OCI-LY3 (cell line): ENCODE measurements around the gene TEDC2.

Experiments used
- H2AFZ ChIP-seq: fragments of 200-600, 300-600 bp; shearing (Covaris generic); 2 replicates; pipeline ENCODE4 v1.6.0; 2014; ENCODE audit warnings: antibody characterized with exemption, low read depth, low read length
- H3K27ac ChIP-seq: fragments of 200-600, 300-600 bp; sonication (generic); 2 replicates; pipeline ENCODE4 v1.5.1; 2014; ENCODE audit warnings: mild to moderate bottlenecking, low read length, moderate library complexity, mixed read lengths
- H3K27me3 ChIP-seq: fragments of 200-600, 300-600 bp; sonication (generic); 2 replicates; pipeline ENCODE4 v1.6.1; 2014; ENCODE audit warnings: low read depth, low read length, mixed read lengths
- H3K36me3 ChIP-seq: fragments of 200-600, 300-600 bp; sonication (generic); replicated peaks from 2 replicates; pipeline ENCODE3; 2014; ENCODE audit warnings: low read depth, low read length, mixed read lengths
- H3K4me1 ChIP-seq: fragments of 300-600, 200-600 bp; sonication (generic); 2 replicates; pipeline ENCODE4 v1.6.1; 2014; ENCODE audit warnings: low read length, mixed read lengths
- H3K4me2 ChIP-seq: fragments of 200-600, 300-600 bp; sonication (generic); 2 replicates; pipeline ENCODE4 v1.6.1; 2014; ENCODE audit warnings: low read length, mixed read lengths
- H3K4me3 ChIP-seq: fragments of 300-600, 200-600 bp; sonication (generic); 2 replicates; pipeline ENCODE4 v1.5.1; 2014; ENCODE audit warnings: antibody characterized with exemption, mild to moderate bottlenecking, low read length, moderate library complexity
- H3K79me2 ChIP-seq: fragments of 300-600, 200-600 bp; shearing (Covaris generic); 2 replicates; pipeline ENCODE4 v1.6.1; 2014; ENCODE audit warnings: mild to moderate bottlenecking, low read length, mixed read lengths
- H3K9ac ChIP-seq: fragments of 300-600, 200-600 bp; shearing (Covaris generic); 2 replicates; pipeline ENCODE4 v1.6.0; 2014; ENCODE audit warnings: mild to moderate bottlenecking, low read length, moderate library complexity
- H3K9me3 ChIP-seq: fragments of 200-600, 300-600 bp; shearing (Covaris generic); 2 replicates; pipeline ENCODE4 v1.6.1; 2014; ENCODE audit warnings: low read length, mixed read lengths; ENCODE audit not compliant: insufficient read depth
- H4K20me1 ChIP-seq: fragments of 200-600, 300-600 bp; sonication (generic); 2 replicates; pipeline ENCODE4 v1.6.1; 2016; ENCODE audit warnings: low read length, mixed read lengths; ENCODE audit not compliant: insufficient read depth
- CTCF ChIP-seq: fragments of 200-600, 300-600 bp; sonication (generic); IDR thresholded peaks from 2 replicates; pipeline ENCODE4 v1.5.1; 2014; ENCODE audit warnings: antibody characterized with exemption, low read length, low read depth
- EZH2phosphoT487 ChIP-seq: fragments of 200-600 bp; shearing (Covaris generic); IDR thresholded peaks from 2 replicates; pipeline ENCODE4 v1.6.1; 2018; ENCODE audit warnings: antibody characterized with exemption, mixed run types, low read depth

Gene TEDC2

GRCh38 chr16:2497695-2498484 is 38.0 kb downstream of the TEDC2 start:
- no peaks in the 10 kb centered on the region for H3K27me3 ChIP-seq
- H3K79me2 ChIP-seq, result no peaks in the 10 kb centered on the region
- H3K4me3 ChIP-seq, result no peak overlapping the region
- no peaks in the 10 kb centered on the region for H3K36me3 ChIP-seq
- TF ChIP-seq CTCF (no peak), EZH2phosphoT487 (no peak)
- H3K4me2 ChIP-seq, result no peak overlapping the region
- no peak overlapping the region for H3K27ac ChIP-seq
- H3K9me3 ChIP-seq, result no peaks in the 10 kb centered on the region
- no peak overlapping the region for H2AFZ ChIP-seq
- no peak overlapping the region for H3K9ac ChIP-seq
- peaks cover 9% of the 10 kb centered on the region for H3K4me1 ChIP-seq
- no peaks in the 10 kb centered on the region for H4K20me1 ChIP-seq

DNA sequence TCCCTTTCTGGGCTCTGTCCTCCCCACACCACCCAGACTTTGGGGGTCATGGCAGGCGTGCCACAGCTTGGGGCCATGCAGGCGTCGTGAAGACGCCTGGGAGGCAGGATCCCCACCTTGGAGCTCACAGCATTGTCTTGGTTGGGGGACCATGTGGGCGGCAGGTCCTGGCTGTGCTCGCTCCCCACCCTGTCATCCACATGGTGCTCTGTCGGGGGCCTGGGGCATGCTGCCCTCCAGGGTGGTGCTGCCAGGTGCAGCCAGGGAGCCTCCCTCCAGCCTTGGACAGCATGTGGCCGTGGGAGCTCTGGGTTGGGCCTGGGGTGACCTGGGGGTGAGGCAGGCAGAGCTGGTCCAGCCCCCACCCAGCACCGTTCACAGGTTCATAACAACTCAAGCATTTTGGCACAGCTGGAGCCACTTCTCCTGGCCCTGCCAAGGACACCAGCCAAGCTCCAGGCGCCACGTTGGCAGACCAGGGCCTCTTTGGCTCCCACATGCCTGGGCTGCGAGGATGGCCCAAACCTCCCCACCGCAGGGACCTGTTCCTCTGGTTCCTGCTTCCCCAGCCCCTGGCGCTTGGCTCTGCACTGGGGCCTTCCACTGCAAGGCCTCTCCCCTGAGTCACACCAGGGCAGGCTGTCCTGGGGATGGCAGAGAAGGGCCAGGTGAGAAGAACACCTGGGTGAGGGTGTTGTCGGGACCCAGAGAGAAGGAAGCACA is 38.8 kb downstream of the TEDC2 start:
- H3K27ac ChIP-seq, result no peak overlapping the region
- no peaks in the 10 kb centered on the region for H4K20me1 ChIP-seq
- H3K9me3 ChIP-seq, result no peaks in the 10 kb centered on the region
- H3K4me3 ChIP-seq, result no peak overlapping the region
- no peaks in the 10 kb centered on the region for H3K27me3 ChIP-seq
- H3K36me3 ChIP-seq, result no peaks in the 10 kb centered on the region
- no peak overlapping the region for H3K9ac ChIP-seq
- H3K4me2 ChIP-seq, result no peak overlapping the region
- H3K79me2 ChIP-seq, result no peaks in the 10 kb centered on the region
- TF ChIP-seq CTCF (no peak), EZH2phosphoT487 (no peak)
- no peak overlapping the region for H2AFZ ChIP-seq
- peaks cover 9% of the 10 kb centered on the region for H3K4me1 ChIP-seq

DNA sequence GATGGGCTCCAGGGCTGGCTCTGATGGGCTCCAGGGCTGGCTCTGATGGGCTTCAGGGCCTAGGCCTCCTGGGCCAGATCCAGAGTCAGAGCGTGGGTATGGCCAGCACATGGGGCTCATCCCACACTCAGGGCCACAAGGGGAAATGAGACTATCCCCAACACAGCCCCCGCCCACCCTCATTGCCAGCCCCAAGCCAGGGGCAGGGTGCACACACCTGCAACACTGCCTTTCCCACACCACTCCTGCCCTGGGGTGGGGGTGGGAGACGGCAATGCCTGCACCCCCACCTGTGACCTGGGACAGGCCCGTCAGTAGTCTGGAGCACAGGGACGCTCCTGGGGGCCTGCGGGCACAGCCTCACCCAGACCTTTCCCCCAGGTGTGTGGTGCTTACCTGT is 39.5 kb downstream of the TEDC2 start:
- H3K4me2 ChIP-seq, result no peak overlapping the region
- H3K4me1 ChIP-seq, result peaks cover 9% of the 10 kb centered on the region
- H3K9ac ChIP-seq, result no peak overlapping the region
- no peaks in the 10 kb centered on the region for H3K9me3 ChIP-seq
- TF ChIP-seq CTCF, result no peak
- TF ChIP-seq EZH2phosphoT487, result no peak
- H4K20me1 ChIP-seq, result no peaks in the 10 kb centered on the region
- H3K27ac ChIP-seq, result no peak overlapping the region
- no peak overlapping the region for H3K4me3 ChIP-seq
- H3K79me2 ChIP-seq, result no peaks in the 10 kb centered on the region
- H3K27me3 ChIP-seq, result no peaks in the 10 kb centered on the region
- H2AFZ ChIP-seq, result no peak overlapping the region
- H3K36me3 ChIP-seq, result no peaks in the 10 kb centered on the region

- no peaks in the 10 kb centered on the region for H4K20me1 ChIP-seq
- peaks cover 9% of the 10 kb centered on the region for H3K4me1 ChIP-seq
- no peak for TF ChIP-seq CTCF
- no peak for TF ChIP-seq EZH2phosphoT487
- no peaks in the 10 kb centered on the region for H3K79me2 ChIP-seq
- H3K4me2 ChIP-seq, result no peak overlapping the region
- H3K27me3 ChIP-seq, result no peaks in the 10 kb centered on the region
- no peaks in the 10 kb centered on the region for H3K36me3 ChIP-seq
- H3K27ac ChIP-seq, result no peak overlapping the region
- H3K4me3 ChIP-seq, result no peak overlapping the region
- no peak overlapping the region for H3K9ac ChIP-seq
- no peak overlapping the region for H2AFZ ChIP-seq
- no peaks in the 10 kb centered on the region for H3K9me3 ChIP-seq
These were observed 40.1 kb downstream of the TEDC2 start for GRCh38 chr16:2499890-2500429.
